Liver (tissue), 9 donors: Measurements from ENCODE around the gene OPHN1. TPM values are rescaled to one million over a fixed set of nuclear protein-coding genes. Genes with fewer than 3 reads are reported as not detected.

ENCODE experiments used
- DNase-seq: peaks from one replicate; pipeline ENCODE4 v3.0.0-alpha.2; 2017; ENCODE audit warnings: low spot score
- H3K27ac ChIP-seq, 2 donors: one replicate each; pipeline ENCODE4 v1.7.0; 2013; ENCODE audit warnings: inconsistent platforms in 2 of 2, low read length in 2 of 2, control low read depth in 1 of 2, low read depth in 1 of 2, mild to moderate bottlenecking in 1 of 2
- H3K27me3 ChIP-seq, 4 donors: one replicate each; pipeline versions ENCODE4 v1.6.1 to v1.7.0; 2013; ENCODE audit warnings: low read length in 3 of 4, inconsistent platforms in 1 of 4, mild to moderate bottlenecking in 1 of 4, moderate library complexity in 1 of 4; ENCODE audit not compliant: control insufficient read depth in 4 of 4, insufficient read depth in 4 of 4
- H3K36me3 ChIP-seq, 4 donors: one replicate each; pipeline versions ENCODE4 v1.6.1 to v1.7.0; 2013; ENCODE audit warnings: low read length in 3 of 4, mild to moderate bottlenecking in 3 of 4, low read depth in 1 of 4, moderate library complexity in 1 of 4; ENCODE audit not compliant: control insufficient read depth in 4 of 4, insufficient read depth in 3 of 4
- H3K4me1 ChIP-seq, 4 donors: one replicate each; pipeline versions ENCODE4 v1.6.1 to v1.7.0; 2013; ENCODE audit warnings: low read length in 3 of 4, mild to moderate bottlenecking in 3 of 4, moderate library complexity in 1 of 4; ENCODE audit not compliant: control insufficient read depth in 4 of 4, insufficient read depth in 4 of 4
- H3K4me3 ChIP-seq, 3 donors: one replicate each; pipeline versions ENCODE4 v1.6.1 to v1.7.0; 2013; ENCODE audit warnings: low read length in 3 of 3, control low read depth in 1 of 3, low read depth in 1 of 3, mild to moderate bottlenecking in 1 of 3
- H3K9ac ChIP-seq, 2 donors: one replicate each; pipeline ENCODE4 v1.7.0; 2013; ENCODE audit warnings: low read length in 2 of 2, mild to moderate bottlenecking in 2 of 2, moderate library complexity in 2 of 2, control low read depth in 1 of 2, low read depth in 1 of 2
- H3K9me3 ChIP-seq, 4 donors: one replicate each; pipeline versions ENCODE4 v1.6.1 to v1.7.0; 2013; ENCODE audit warnings: low read length in 3 of 4; ENCODE audit not compliant: control insufficient read depth in 4 of 4
- CTCF ChIP-seq: fragments of 150-350 bp; IDR thresholded peaks from 2 replicates; pipeline ENCODE4 v1.5.1; 2017; ENCODE audit warnings: improper control_type of control experiment, low read depth, low read length; ENCODE audit not compliant: missing input control
- EGR1 ChIP-seq, 2 donors: IDR thresholded peaks; 2 replicates each; pipeline ENCODE4 v1.6.1; 2016 to 2018; ENCODE audit warnings: antibody characterized with exemption in 2 of 2, low read depth in 2 of 2
- FOXA1 ChIP-seq: IDR thresholded peaks from 2 replicates; pipeline ENCODE4 v1.6.1; 2016; ENCODE audit warnings: antibody characterized with exemption
- FOXA2 ChIP-seq: IDR thresholded peaks from 2 replicates; pipeline ENCODE4 v1.6.1; 2016; ENCODE audit warnings: antibody characterized with exemption
- GABPA ChIP-seq, 2 donors: IDR thresholded peaks in 1 of 2; conservative IDR thresholded peaks in 1 of 2; 2 replicates each; pipeline ENCODE4 v1.6.1; 2016; ENCODE audit warnings: antibody characterized with exemption in 2 of 2, mild to moderate bottlenecking in 1 of 2, moderate library complexity in 1 of 2
- HNF4A ChIP-seq, 2 donors: conservative IDR thresholded peaks; 2 replicates each; pipeline ENCODE4 v1.6.1; 2016; ENCODE audit warnings: antibody characterized with exemption in 2 of 2, mild to moderate bottlenecking in 2 of 2
- MAX ChIP-seq: IDR thresholded peaks from 2 replicates; pipeline ENCODE4 v1.6.1; 2016; ENCODE audit warnings: antibody characterized with exemption
- NR2F2 ChIP-seq: IDR thresholded peaks from 2 replicates; pipeline ENCODE4 v1.6.1; 2016; ENCODE audit warnings: antibody characterized with exemption
- RAD21 ChIP-seq, 2 donors: IDR thresholded peaks; 2 replicates each; pipeline ENCODE4 v1.6.1; 2016; ENCODE audit warnings: antibody characterized with exemption in 2 of 2, mild to moderate bottlenecking in 2 of 2
- RXRA ChIP-seq, 2 donors: IDR thresholded peaks; 2 replicates each; pipeline ENCODE4 v1.6.1; 2017 to 2018; ENCODE audit warnings: antibody characterized with exemption in 2 of 2, mild to moderate bottlenecking in 1 of 2
- SP1 ChIP-seq: IDR thresholded peaks from 2 replicates; pipeline ENCODE4 v1.6.1; 2018; ENCODE audit warnings: antibody characterized with exemption, mild to moderate bottlenecking
- TAF1 ChIP-seq: conservative IDR thresholded peaks from 2 replicates; pipeline ENCODE4 v1.6.1; 2016; ENCODE audit warnings: antibody characterized with exemption, mild to moderate bottlenecking
- YY1 ChIP-seq: IDR thresholded peaks from 2 replicates; pipeline ENCODE4 v1.6.1; 2016; ENCODE audit warnings: antibody characterized with exemption, mild to moderate bottlenecking
- WGBS: extraction: QIAGEN DNeasy Blood & Tissue Kit; methylation state at CpG from one replicate; pipeline ENCODE4 v1.1.7; 2013; 5-methylcytosine and 5-hydroxymethylcytosine counted together
- polyA plus RNA-seq, 2 donors: library from polyadenylated mRNA; stranded (reverse) in 1 of 2; unstranded in 1 of 2; fragments of 200-250 nt in 1 of 2; fragments of >200 nt in 1 of 2; fragmentation: Nextera tagmentation in 1 of 2; extraction: Ambion mirVana in 1 of 2; gene quantifications; one replicate each; pipeline versions ENCODE4 v1.2.1 to v1.2.3, GENCODE V29; 2013 to 2015
- total RNA-seq, 2 donors: library from RNA; depleted of rRNA; stranded (reverse); fragments of >200 nt; gene quantifications; one replicate each; pipeline ENCODE4 v1.2.3, GENCODE V29; 2014
- TF ChIP-seq, protein P1 (sequence below): IDR thresholded peaks from 2 replicates; pipeline ENCODE4 v1.6.1; 2016; ENCODE audit warnings: antibody characterized with exemption
- TF ChIP-seq, protein P2 (sequence below): IDR thresholded peaks from 2 replicates; pipeline ENCODE4 v1.6.1; 2016; ENCODE audit warnings: antibody characterized with exemption
- TF ChIP-seq, protein P3 (sequence below): IDR thresholded peaks from 2 replicates; pipeline ENCODE4 v1.6.1; 2016; ENCODE audit warnings: antibody characterized with exemption, mild to moderate bottlenecking
- donor health status: healthy.
- donor health status: healthy.
- donor health status: healthy.
- donor health status: healthy.
- donor health status: healthy.

Gene OPHN1
- total and polyA plus RNA-seq, 4 donors = 0.17 to 1.2 (median 0.60) TPM

- H3K27ac ChIP-seq = no peak overlapping the region
Observed at GRCh38 chrX:68461576-68461975, 28.3 kb upstream of the OPHN1 start.

GRCh38 chrX:68461093-68461492, 27.8 kb upstream of the OPHN1 start:
- Histone ChIP-seq H3K4me1 (no peaks in the 10 kb centered on the region), H3K9me3 (no peaks in the 10 kb centered on the region), H3K9ac (no peak overlapping the region), H3K4me3 (no peak overlapping the region), H3K36me3 (no peaks in the 10 kb centered on the region), H3K27ac (no peak overlapping the region), H3K27me3 (no peaks in the 10 kb centered on the region)
- DNase-seq = no peak
- WGBS = 51% methylated on average over 6 of the region's 6 CpGs
- no peak for TF ChIP-seq MAX
- no peak for TF ChIP-seq EGR1 (IDR thresholded peaks at IDR 0.05; ENCODE audit: low read depth in 2 of 2)
- no peak for TF ChIP-seq CTCF
- no peak for TF ChIP-seq RXRA (IDR thresholded peaks at IDR 0.05)
- TF ChIP-seq SP1 = no peak
- TF ChIP-seq GABPA (IDR thresholded peaks at IDR 0.05 in 1 of 2, conservative IDR thresholded peaks at IDR 0.05 in 1 of 2) = no peak
- TF ChIP-seq NR2F2 = no peak
- TF ChIP-seq HNF4A (conservative IDR thresholded peaks at IDR 0.05) = no peak
- TF ChIP-seq TAF1 = no peak
- TF ChIP-seq RAD21 (IDR thresholded peaks at IDR 0.05) = no peak
- TF ChIP-seq, protein P1, sequence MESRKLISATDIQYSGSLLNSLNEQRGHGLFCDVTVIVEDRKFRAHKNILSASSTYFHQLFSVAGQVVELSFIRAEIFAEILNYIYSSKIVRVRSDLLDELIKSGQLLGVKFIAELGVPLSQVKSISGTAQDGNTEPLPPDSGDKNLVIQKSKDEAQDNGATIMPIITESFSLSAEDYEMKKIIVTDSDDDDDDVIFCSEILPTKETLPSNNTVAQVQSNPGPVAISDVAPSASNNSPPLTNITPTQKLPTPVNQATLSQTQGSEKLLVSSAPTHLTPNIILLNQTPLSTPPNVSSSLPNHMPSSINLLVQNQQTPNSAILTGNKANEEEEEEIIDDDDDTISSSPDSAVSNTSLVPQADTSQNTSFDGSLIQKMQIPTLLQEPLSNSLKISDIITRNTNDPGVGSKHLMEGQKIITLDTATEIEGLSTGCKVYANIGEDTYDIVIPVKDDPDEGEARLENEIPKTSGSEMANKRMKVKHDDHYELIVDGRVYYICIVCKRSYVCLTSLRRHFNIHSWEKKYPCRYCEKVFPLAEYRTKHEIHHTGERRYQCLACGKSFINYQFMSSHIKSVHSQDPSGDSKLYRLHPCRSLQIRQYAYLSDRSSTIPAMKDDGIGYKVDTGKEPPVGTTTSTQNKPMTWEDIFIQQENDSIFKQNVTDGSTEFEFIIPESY = no peak
- TF ChIP-seq, protein P2, sequence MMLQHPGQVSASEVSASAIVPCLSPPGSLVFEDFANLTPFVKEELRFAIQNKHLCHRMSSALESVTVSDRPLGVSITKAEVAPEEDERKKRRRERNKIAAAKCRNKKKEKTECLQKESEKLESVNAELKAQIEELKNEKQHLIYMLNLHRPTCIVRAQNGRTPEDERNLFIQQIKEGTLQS = no peak
- TF ChIP-seq, protein P3, sequence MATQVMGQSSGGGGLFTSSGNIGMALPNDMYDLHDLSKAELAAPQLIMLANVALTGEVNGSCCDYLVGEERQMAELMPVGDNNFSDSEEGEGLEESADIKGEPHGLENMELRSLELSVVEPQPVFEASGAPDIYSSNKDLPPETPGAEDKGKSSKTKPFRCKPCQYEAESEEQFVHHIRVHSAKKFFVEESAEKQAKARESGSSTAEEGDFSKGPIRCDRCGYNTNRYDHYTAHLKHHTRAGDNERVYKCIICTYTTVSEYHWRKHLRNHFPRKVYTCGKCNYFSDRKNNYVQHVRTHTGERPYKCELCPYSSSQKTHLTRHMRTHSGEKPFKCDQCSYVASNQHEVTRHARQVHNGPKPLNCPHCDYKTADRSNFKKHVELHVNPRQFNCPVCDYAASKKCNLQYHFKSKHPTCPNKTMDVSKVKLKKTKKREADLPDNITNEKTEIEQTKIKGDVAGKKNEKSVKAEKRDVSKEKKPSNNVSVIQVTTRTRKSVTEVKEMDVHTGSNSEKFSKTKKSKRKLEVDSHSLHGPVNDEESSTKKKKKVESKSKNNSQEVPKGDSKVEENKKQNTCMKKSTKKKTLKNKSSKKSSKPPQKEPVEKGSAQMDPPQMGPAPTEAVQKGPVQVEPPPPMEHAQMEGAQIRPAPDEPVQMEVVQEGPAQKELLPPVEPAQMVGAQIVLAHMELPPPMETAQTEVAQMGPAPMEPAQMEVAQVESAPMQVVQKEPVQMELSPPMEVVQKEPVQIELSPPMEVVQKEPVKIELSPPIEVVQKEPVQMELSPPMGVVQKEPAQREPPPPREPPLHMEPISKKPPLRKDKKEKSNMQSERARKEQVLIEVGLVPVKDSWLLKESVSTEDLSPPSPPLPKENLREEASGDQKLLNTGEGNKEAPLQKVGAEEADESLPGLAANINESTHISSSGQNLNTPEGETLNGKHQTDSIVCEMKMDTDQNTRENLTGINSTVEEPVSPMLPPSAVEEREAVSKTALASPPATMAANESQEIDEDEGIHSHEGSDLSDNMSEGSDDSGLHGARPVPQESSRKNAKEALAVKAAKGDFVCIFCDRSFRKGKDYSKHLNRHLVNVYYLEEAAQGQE = no peak
- TF ChIP-seq YY1 = no peak
- no peak for TF ChIP-seq FOXA2

More at GRCh38 chrX:68461576-68461975, 28.3 kb upstream of the OPHN1 start:
- Histone ChIP-seq H3K9me3 (no peaks in the 10 kb centered on the region), H3K4me1 (no peaks in the 10 kb centered on the region), H3K9ac (no peak overlapping the region), H3K27me3 (no peaks in the 10 kb centered on the region), H3K4me3 (no peak overlapping the region), H3K36me3 (no peaks in the 10 kb centered on the region)
- no peak for DNase-seq
- no peak for TF ChIP-seq FOXA1
